ENCODE data around the gene TST. TPM values are rescaled to one million over a fixed set of nuclear protein-coding genes. Genes with fewer than 3 reads are reported as not detected.

TST gene
- total and polyA plus RNA-seq, 2 of the 8 experiments (the other 6 are each of a cell fraction or from before 2014, with no cell fraction given): 22.6 to 61.6 TPM

DNA sequence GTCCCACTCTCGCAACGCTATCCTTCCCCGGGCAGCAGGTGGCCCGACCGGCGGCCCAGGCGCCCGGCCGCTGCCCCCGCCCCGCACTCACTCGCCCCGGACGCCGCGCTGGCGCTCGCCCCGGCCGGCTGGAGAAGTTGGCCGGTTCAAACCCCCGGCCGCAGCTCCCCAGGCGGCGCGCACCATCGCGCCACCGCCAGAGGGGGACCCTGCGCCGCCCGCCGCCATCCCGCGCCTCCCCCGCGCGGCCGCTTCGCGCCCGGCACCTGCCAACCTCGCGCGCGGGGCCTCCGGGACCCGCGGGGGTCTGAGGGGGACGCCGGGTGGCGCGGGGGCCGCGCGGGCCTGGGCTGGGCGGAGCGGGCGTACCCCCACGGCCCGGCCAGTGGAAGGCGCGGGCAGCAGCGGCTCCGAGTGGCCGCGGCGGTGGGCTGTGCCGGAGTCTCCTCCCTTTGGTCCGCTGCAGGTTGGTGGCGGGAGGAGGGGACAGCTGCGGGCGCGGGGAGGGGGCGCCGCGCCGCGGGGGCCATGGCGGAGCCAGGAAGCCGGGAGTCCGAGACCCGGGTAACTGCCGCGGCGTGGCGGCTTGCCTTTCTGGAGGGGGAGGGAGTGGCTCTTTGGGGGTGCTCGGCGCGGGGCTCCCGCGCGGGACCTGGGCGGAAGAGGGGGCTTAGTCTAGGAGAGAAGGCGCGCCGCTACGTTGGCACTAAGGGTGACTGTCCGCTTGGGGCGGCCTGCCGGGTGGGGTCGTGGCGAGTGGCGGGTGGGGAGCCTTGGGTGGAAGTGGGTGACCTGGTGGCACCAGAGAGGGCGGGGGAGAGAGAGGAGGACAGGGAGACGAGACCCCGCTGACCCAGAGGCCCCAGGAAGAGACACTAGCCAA, at the start of gene TST, which contains the start of gene MPST (continued):
- TF ChIP-seq BACH1 (IDR thresholded peaks at IDR 0.05; ENCODE audit: low read length) (0 out of 2 replicates have a peak, but pooled peaks have one; percentile 19), SP4 (IDR thresholded peaks at IDR 0.05; ENCODE audit: low read length) (no peak), TBP (IDR thresholded peaks at IDR 0.05; ENCODE audit: low read depth, low read length) (peak; percentile 33; the same call in 1 of the 2 replicates)

All from H1 (cell line).